Cerebellar nuclear complex (tissue), 1 donor: ENCODE data around the gene CDKAL1.
"Not testable (repeated sequence)": the region's sequence is repeated elsewhere in the genome, so short reads cannot be mapped to it uniquely, and the experiment has no call there.

Source experiments
- DNase-seq, 2 experiments: peaks; one replicate each; lab custom pipeline; 2025; lab: John Stamatoyannopoulos, UW

CDKAL1 gene

DNA sequence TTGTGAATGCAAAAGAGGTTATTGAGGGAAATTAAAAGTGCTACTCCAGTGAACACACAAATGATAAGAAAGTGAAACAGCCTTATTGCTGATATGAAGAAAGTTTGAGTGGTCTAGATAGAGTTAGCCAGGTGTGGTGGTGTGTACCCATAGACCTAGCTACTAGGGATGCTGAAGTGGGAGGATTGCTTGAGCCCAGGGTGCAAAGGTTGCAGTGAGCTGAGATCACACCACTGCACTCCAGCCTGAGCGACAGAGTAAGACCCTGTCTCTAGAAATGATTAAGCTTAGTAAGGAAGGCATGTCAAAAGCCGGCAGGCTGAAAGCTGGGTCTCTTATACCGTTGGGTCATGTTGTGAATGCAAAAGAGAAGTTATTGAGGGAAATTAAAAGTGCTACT, 389.8 kb downstream of the CDKAL1 start:
- not testable (repeated sequence) for DNase-seq

DNA sequence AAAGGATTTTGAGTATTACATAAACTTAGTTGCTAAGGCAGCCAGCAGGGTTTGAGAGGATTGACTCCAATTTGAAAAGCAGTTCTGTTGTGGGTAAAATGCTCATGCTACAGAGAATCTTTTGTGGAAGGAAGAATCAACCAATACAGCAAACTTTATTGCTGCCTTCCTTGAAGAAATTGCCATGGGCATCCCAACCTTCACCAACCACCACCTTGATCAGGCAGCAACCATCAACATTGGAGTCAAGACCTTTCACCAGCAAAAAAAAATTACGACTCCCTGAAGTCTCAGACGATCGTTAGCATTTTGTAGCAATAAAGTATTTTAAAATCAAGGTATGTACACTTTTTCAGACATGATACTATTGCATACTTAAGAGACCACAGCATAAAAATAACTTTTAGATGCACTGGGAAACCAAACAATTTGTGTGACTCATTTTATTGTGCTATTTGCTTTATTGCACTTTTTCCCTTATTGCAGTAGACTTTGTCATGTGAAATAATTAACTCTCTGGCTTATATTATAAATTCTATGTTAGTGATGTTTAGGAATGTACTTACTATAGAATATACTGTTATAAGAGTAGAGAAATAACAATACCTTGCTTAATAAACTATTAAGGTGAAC, 390.8 kb downstream of the CDKAL1 start:
- DNase-seq = no peak

DNA sequence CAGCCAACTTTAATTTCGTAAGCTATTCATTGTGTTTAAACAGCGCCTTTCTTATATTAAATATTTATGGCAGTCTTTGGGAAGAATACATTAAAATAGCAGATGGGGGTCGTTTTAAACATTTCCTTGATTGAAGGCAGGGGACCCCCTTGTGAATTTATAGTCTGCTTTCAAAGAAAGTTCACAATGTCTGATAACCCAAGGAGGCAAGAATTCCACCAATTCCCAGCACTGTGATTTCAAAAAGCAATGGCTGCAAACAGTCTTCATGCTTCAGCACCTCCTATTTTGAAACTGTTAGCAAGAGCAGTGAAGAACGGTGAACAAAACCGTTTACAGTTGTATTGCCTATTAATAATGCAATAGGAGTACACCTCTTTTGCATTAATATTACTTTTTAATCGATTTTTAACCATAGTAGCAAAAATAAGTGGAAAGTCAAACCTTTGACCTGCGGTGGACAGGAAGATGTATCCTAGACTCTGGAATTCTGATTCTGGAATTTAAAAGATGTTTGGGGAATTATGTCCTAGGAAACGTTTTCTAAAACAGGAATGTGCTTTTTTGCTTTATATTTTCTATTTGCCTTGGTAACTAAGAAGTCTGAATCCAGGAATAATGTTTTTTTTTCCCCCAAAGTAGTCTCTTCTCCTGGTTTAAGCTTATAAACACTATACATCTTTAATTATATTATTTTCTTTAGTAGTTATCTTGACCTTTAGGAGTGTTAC, 393.0 kb downstream of the CDKAL1 start:
- no peak for DNase-seq

DNA sequence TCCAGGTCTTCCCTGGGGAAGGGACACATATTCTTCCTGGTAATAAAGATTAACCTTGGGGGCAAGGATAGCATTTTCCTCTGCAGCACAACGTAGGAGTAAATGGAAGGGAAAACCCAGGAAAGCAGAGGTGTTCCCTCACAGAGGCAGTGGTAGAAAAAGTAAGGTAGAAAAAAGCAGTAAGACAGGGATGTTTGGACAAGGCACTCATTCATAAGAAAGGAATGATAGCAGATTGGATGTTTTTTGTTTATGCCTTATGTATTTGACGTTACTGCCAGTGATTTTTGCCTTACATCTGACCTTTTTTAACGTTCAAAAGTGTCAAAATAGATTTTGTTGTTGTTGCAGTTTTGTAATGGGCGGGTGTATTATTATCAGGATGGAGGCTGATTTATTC, 395.0 kb downstream of the CDKAL1 start:
- no peak for DNase-seq

DNA sequence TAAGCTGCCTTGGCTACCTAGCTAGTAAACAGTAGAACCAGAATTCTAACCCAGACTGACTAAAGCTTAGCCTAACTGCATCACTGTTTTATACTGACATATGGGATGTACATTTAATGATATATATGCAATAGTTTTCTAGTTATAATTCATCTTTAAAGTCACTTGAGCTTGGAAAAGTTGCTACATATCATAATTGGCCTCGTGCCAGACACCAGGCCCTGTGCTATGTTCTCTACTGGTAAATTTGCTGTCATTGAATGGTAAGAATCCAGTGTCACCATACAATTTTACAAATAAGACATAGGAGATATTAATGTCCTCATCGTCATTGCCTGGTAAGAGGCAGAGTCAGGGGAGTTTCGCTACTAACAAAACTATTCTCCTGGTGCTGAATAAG, 396.8 kb downstream of the CDKAL1 start:
- DNase-seq = no peak

DNA sequence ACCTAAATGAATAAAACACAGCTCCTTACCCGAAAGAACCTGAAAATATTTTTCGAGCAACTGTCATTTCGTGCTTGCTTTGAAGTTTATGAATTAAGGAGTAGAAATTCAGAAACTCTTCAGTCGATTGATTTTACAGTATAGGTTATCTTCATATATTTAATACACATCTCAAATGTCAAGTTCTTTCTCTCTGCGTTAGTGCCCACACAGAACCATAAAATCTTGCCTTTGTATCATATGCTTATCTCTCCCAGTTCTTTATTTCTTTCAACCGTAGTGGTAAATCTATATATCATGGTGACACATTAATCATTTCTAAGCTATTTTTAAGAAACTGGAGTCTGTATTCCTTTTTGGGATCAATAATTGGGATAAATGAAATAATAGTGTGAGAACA, 397.5 kb downstream of the CDKAL1 start:
- no peak for DNase-seq

DNA sequence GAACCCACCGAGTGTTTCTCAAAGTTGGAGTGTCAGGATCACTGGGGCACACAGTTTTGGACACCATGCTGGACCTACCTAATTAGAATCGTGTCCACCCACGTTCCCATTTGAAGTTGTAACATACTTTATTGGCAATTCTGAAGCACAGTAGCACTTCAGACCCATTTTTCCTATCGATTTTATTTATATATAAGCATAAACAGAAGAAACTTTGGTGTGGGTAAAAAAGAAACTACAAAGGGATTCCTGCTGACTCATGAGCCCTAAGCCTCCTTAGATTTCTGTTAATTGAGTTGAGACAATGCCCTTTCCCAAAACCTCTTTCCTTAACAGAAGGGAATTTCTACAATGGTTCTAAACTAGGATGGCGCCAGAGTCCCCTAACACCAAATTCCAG, 398.0 kb downstream of the CDKAL1 start:
- no peak for DNase-seq

DNA sequence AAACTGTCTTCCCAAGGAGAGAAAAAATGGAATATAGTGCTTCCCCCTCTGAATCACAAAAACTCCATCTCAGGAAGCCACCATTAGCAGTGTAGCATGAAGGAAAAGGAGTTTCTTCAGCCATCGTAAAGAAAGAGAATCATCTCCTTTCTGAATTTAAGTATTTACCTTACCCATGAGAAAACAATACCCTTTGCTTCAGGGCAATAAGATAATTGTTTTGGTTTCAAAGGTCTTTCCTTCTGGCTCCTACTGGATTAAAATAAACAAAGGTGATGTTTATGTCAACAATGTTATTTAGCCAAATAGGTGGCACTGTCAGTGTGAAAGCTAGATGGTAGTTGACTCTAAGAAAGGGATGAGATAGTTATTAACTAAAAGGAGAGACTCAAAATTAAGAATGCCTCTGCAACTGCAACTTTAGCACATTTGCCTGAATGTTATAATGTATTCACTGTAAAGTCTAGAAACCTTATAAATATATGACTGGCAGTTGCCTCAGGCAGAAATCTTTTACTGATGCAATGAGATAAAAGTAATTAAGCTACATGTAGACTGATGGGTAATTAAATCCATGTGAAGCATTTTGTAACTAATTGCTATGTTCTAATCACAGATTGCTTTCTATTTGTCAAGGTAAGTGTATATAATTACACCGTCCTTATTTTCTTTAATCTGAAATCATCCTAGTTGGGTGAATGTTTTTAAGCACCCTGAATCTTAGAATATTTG, 399.0 kb downstream of the CDKAL1 start:
- no peak for DNase-seq

DNA sequence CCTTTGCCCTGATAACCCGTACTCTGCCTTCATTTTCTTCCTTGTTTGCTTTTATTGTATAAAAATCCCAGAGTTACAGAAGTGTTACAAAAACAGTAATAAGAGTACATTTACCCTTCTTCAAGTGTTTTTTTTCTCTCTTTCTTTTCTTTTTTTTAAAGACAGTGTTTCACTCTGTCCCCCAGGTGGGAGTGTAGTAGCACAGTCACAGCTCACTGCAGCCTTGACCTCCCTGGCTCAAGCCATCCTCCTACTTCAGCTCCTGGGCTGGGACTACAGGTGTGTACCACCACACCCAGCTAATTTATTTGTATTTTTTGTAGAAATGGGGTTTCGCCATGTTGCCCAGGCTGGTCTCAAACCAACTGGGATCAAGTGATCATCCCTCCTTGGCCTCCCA, 402.7 kb downstream of the CDKAL1 start:
- DNase-seq = no peak

DNA sequence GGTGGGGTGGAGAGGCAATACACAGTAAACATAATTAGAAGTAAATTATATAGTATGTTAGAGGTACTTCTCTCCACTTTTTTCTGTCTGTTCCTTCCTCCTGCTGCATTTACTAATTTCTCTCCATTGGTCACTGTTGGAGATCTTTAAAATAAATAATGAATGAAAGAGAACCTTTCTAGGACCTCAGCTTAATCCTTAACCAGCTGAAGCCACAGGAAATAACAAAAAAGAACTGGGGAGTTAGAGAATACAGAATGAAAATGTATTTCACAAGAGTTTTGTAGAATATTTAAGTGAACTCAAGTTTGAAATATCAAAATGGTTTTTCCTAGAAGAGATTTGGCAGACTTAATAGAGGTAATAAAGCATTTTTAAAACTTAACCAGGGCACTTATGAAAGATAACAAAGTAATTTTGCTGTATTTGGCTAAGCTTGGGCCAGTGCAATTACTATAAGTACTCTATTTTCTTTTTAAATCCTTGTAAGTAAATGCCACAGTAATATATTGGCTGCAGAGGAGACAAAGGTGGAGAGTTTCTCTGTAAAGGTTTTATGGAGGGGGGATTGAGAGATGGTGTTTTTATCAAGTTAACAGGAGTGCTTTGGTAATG, 405.0 kb downstream of the CDKAL1 start:
- DNase-seq = no peak

DNA sequence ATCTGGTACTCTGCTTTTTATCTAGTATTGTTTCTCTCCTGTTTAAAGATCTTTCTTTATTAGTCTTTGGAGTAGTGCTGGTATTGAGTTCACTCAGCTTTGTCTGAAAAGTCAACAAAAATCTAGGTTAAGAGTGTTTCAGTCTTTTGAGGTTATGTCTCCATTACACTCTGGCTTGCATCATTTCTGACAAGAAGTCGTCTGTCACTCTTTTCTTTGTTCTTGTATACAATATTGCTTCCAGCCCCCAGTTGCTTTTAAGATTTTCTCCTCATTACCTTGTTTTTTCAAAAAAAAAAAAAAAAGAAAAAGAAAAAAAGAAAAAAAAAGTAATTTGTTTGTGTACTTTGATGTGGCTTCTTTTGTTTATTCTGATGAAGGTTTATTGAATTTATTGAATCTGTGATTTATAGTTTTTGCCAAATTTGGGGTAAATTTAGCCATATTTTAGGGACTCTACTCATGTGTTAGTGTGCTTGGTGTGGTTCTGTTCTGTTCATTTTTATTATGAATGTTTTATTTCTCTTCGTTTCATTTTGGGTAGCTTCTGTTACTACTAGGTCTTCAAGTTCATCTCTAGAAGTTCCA, 408.9 kb downstream of the CDKAL1 start:
- DNase-seq = no peak

DNA sequence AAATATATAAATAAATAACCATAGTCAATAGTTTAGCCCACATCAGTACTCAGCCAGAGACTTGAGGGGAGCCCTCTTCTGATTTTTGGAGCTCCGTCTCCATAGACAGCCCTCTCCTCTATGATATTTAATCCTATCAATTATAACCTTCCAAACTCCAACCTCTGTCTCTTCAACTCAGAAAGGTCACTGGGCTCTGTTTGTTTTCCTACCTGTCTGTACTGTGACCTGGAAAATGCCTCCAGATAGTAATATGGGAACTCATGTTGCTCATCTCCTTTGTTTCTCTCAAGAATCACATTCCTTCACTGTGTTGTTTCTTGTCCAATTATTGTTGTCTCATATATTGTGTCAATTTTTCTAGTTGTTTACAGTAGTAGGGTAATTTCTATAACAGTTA, 409.7 kb downstream of the CDKAL1 start:
- DNase-seq = no peak

DNA sequence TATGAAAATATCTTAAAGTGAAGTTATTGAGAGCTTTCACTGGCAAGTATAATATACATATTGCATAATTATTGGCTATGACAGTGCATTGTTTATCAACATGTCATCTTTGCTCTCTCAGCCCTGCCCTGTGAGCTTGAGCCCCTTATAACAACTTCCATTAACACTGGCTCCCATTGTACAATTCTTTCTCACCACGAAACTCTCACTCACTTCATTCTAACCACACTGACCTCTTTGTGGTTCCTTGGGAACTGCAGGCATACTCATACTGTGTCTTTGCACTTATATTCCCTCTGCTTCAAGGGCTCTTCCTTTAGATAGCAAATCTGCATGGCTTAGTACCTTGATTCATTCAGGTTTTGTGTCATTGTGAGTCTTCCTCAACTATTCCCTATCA, 411.8 kb downstream of the CDKAL1 start:
- DNase-seq = no peak

DNA sequence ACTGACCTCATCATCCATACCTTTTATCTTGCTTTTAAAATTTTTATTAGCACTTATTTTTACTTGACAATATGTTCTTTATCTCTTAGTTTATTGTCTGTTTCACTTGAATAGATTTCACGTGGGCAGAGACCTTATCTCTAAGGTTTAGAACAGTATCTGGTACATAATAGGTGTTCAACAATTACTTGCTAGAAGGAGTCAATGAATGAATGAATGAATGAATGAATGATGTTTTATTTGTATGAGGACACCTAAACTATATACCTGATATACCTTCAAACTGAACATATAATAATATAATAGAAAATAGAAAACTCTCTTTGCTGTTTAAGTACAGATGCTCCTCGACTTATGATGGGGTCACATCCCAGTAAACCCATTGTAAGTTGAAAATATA, 412.6 kb downstream of the CDKAL1 start:
- no peak for DNase-seq

DNA sequence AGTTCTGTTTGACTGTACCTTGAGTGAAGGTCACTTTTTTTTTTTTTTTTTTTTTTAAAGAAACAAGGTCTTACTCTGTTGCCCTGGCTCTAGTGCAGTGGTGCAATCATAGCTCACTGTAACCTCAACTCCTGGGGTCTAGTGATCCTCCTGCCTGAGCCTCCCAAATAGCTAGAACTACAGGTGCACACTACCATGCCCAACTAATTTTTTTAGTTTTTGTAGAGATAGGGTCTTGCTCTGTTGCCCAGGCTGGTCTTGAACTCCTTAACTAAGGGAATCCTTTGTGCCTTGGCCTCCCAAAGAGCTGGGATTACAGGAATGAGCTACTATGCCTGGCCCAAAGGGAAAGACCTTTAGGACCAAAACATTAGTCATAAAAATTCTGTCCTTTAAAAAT, 413.7 kb downstream of the CDKAL1 start:
- no peak for DNase-seq

DNA sequence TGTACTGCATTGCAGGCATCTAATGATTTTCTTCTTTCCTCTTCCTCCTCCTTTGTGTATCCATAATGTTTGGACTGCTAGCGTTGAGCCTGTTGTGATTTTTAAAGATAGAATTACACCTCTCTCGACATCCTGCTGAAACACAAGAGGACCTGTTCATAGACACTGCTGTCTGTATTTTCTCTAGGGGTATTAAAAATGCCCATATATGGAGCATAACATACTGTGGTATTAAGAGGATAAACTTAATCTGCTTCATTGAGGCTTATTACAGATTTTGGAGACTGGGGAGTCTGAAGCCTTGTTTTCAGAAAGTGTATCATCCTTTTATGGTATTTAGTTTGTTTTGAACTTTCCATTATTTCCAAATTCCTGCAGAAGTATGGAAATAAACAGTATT, 414.3 kb downstream of the CDKAL1 start:
- no peak for DNase-seq

DNA sequence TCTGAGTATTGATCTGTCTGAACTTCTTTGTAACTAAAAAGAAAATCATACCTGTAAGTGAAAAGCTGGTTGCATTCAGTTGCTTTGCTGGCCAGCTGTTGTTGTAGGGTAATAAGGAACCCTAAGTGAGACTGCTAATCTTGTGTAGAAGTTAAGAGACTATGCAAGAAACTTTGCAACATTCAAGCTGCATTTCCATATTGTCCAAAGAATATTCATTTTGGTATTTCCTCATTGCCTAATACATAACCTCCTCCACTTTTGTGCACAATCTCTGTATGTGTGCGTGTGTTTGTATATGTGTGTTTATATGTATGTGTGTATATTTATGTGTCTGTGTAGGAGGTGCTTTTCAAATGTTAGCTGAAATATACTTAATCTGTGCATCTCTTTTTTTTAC, 414.9 kb downstream of the CDKAL1 start:
- no peak for DNase-seq

DNA sequence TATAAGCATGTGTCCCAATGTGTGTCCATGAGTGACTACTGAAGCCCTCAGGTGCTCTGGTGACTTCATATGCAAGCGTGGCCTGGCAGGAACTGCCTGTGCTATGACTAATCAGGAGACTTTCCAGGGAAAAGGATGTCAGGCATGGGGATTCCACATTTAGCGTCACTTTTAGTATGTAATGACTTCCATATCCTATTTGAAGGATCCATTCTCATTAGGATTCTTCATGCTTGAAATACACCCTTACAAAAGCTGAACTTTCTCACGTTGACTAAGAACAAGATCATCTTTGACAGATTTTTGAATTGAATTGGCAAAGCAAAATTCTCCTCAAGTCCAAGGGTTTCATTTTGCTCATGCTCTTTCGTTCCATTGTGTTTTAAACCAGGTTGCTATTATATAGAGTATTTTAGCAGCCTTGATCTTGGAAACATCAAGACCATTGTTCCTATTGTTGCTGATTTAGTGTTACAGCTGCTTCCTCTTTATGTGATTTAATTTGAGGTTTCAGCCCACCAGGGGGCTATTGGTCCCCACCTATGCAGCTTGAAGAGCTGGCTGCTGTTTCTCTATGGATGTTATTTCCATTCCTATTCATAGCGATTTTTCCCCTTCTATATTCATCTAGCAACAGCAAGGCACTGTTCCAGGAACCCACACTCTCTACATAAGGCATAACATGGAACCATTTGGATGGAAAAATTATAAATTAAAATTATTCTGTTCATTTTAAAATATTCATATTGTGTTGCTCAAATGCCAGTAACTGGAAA, 418.6 kb downstream of the CDKAL1 start:
- no peak for DNase-seq

DNA sequence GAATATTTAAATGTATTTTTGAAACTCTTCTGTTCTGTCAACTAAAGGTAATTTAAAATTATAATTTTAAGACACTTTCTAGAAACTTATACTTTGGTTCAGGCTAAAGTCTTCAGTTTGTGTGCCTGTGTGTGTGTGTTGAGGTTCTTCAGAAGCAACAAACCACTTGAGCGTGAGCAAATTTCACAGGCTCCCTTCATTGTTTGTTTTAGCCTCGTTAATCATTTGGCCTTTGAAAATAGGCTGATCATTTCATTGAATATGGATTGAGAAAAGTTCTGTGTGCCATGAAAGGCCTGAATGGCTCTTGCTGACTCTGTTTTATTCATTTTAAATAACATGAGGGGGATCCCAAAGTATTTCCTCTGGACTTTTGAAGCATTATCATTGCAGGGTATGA, 420.1 kb downstream of the CDKAL1 start:
- no peak for DNase-seq

DNA sequence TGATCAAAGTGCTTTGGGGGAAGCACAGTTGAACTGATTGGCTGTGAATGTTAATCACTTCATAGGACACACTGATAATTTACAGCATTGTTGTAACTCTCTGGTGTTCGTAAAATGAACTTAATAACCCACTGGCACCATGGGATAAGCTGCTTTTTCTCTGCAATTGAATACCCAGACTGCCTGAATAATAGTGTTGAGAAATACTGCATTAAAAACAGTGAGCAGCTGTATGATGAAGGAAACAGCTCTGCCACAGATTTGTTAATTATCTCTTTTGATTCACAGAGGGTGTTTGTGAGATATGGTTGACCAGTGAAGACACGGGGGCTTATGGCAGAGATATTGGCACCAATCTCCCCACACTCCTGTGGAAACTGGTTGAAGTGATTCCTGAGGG, 420.9 kb downstream of the CDKAL1 start:
- no peak for DNase-seq

DNA sequence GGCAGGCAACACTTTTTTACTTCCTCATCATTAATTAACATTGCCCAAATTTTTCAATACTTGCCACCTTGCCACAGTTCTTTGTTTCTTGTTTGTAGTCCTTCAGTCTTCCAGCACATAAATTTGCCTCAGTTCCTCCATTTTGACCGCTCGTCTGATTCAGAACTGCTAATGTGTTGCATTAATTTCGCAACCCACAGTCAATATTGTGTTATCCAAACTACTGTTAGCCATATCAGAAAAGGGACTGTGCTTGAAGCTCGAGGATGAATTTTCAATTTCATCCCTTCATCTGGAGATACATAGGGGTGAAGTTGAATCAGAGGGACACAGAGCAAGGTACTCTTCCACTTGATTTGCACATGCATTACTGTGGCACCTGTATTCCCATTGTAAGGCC, 421.5 kb downstream of the CDKAL1 start:
- no peak for DNase-seq

DNA sequence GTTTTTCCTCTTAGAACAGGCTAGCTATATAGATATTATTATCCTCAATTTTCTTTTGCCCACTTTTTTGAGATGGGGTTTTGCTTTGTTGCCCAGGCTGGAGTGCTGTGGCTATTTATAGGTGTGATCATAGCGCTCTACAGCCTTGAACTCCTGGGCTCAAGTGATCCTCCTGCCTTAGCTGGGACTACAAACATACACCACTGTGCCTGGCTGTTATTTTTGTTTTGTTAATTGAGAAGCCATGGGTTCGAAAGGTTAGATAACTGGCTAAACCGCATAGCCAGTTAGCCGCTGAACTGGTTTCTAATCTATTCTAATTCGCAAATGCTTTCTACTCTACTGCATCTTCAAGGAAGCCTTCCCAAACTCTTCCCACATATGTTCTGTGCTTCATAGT, 425.8 kb downstream of the CDKAL1 start:
- no peak for DNase-seq
